ENCODE measurements around the gene FHOD3. TPM values are rescaled to one million over a fixed set of nuclear protein-coding genes. Genes with fewer than 3 reads are reported as not detected.

The FHOD3 gene
- total RNA-seq, 3 donors from 2014 or later, result 2.7 to 14.4 (median 4.0) TPM

GRCh38 chr18:36307513-36307912 lies 10.0 kb downstream of the FHOD3 start:
- TF ChIP-seq CTCF (IDR thresholded peaks at IDR 0.05), result no peak
- Histone ChIP-seq H3K4me1 (ENCODE audit: low read depth) (no peaks in the 10 kb centered on the region), H3K4me3 (no peak overlapping the region), H3K36me3 (ENCODE audit: low read depth) (no peaks in the 10 kb centered on the region), H3K9me3 (no peaks in the 10 kb centered on the region)
- peak; percentile 34 for ATAC-seq
- DNase-seq, result no peak
- intact Hi-C loops (cut with DNase I, micrococcal nuclease), result no loop called here

DNA sequence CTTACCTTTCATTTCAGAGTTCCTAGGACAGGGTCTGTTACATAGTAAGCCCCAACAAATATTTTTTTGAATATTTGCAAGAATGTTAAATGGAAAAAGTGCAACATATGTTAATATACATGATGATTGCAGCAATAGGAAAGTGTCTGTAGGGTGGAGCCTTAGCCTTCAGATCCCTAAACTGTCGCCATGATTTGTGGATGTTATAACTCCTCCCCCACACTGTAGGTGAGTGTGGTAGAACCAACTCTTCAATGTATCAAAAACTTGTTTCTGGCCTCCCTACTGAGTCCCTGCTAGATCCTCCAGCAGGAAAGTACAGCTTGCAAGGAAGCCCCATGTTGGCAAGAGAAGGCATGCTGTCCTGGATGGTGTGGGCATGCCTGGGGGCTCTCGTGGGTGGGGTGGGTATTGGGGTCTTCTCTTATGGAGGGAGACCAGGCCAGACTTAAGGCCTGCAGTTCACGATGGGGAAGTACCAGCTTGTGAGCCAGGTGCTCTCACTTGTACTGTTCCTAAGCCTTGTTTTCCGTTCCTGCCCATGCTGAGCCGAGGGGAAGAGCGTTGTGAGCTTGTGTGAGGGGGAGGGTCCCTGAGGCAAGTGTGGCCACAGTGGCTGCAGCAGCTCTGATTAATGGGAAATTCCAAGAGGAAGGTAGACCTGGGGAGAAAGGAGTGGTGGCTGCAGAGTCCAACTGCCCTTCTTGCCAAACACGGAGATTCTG lies 11.4 kb downstream of the FHOD3 start:
- no peak for TF ChIP-seq CTCF (IDR thresholded peaks at IDR 0.05)
- no peak overlapping the region for H3K4me3 ChIP-seq
- no peaks in the 10 kb centered on the region for H3K36me3 ChIP-seq (ENCODE audit: low read depth)
- intact Hi-C loops (cut with DNase I, micrococcal nuclease), result no loop called here
- ATAC-seq, result no peak
- no peak for DNase-seq
- no peaks in the 10 kb centered on the region for H3K9me3 ChIP-seq
- no peaks in the 10 kb centered on the region for H3K4me1 ChIP-seq (ENCODE audit: low read depth)

DNA sequence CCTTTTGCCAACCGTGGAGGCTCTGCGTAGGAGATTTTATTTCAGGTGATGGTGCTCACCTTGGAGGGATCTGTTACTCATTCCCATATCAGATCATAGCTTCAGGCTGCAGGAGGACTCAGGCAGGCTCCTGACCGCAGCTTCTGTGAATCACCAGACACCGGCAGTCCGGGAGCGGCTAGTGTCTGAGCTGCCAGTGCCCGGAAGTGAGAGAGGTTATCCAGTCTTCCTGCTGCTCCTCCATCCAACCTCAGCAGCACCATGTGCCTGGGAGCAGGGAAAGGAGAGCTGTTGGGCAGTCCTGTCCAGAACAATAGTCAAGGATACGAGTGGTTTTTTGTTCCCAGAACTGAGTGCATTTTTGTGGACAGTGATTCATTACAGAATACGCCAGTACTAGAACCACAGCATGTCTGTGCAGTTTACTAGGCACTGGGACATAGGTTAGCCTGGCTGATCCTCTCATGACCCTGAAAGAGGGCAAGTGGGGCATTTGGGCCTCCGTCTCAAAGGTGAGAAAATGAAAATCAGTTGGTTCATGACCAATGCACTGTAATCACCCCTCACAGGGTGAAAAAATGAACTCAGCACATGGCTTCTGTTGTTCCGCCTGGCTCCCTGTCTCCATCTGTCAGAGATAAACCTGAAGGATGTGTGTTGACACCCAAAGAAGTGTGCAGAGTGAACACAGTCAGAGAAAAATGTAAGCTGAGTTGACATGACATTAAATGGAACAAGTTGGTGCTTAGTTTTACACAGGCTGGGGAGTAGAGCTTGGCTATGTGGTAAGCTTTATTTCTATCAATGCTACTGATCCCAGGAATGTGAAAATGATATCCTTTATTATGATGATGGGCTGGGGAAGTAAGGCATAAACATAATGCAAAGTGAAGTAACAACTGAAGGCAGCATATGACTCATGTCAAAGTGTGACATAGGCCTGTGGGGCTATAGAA lies 12.2 kb downstream of the FHOD3 start:
- ATAC-seq (peak; percentile 57), DNase-seq (no peak)
- intact Hi-C loops (cut with DNase I, micrococcal nuclease), result no loop called here
- H3K4me1 ChIP-seq (ENCODE audit: low read depth), result no peaks in the 10 kb centered on the region
- no peak for TF ChIP-seq CTCF (IDR thresholded peaks at IDR 0.05)
- H3K36me3 ChIP-seq (ENCODE audit: low read depth), result no peaks in the 10 kb centered on the region
- H3K9me3 ChIP-seq, result no peaks in the 10 kb centered on the region
- H3K4me3 ChIP-seq, result no peak overlapping the region

GRCh38 chr18:36311026-36311570 lies 13.6 kb downstream of the FHOD3 start:
- no peaks in the 10 kb centered on the region for H3K9me3 ChIP-seq
- no peaks in the 10 kb centered on the region for H3K36me3 ChIP-seq (ENCODE audit: low read depth)
- no peak overlapping the region for H3K4me3 ChIP-seq
- intact Hi-C loops (cut with DNase I, micrococcal nuclease), result no loop called here
- no peaks in the 10 kb centered on the region for H3K4me1 ChIP-seq (ENCODE audit: low read depth)
- ATAC-seq, result no peak
- no peak for TF ChIP-seq CTCF (IDR thresholded peaks at IDR 0.05)
- no peak for DNase-seq

GRCh38 chr18:36312806-36313395 lies 15.4 kb downstream of the FHOD3 start:
- Histone ChIP-seq H3K9me3 (peaks cover under 1% of the 10 kb centered on the region), H3K4me3 (no peak overlapping the region), H3K4me1 (ENCODE audit: low read depth) (no peaks in the 10 kb centered on the region), H3K36me3 (ENCODE audit: low read depth) (no peaks in the 10 kb centered on the region)
- no peak for ATAC-seq
- TF ChIP-seq CTCF (IDR thresholded peaks at IDR 0.05), result no peak
- DNase-seq, result no peak
- intact Hi-C loops (cut with DNase I, micrococcal nuclease), result no loop called here

All from mucosa of descending colon (tissue), 3 donors.